Keratinocyte (primary cell): ENCODE measurements around the gene BBS1.

Experiments
- CTCF ChIP-seq, 3 experiments: IDR thresholded peaks in 1 of 3; conservative IDR thresholded peaks in 1 of 3; optimal IDR thresholded peaks in 1 of 3; 2 replicates in 2 of 3; 3 replicates in 1 of 3; pipeline versions ENCODE3 to v1.5.1; 2011; ENCODE audit warnings: low read length in 3 of 3, mild to moderate bottlenecking in 3 of 3, moderate library complexity in 2 of 3, control low read depth in 1 of 3, inconsistent platforms in 1 of 3; ENCODE audit not compliant: insufficient read depth in 2 of 3; ENCODE audit errors: extremely low read depth in 1 of 3
- EZH2 ChIP-seq: IDR thresholded peaks from one replicate; pipeline ENCODE4 v1.6.1; 2012; ENCODE audit warnings: inconsistent platforms, mild to moderate bottlenecking, low read length, moderate library complexity

GRCh38 chr11:66464916-66465315 lies 45.5 kb upstream of the BBS1 start:
- no peak for TF ChIP-seq CTCF (optimal IDR thresholded peaks at IDR 0.05 in 1 of 3, IDR thresholded peaks at IDR 0.05 in 1 of 3, conservative IDR thresholded peaks at IDR 0.05 in 1 of 3; ENCODE audit: extremely low read depth in 1 of 3, insufficient read depth in 2 of 3, low read length in 3 of 3)
- TF ChIP-seq EZH2 = no peak
